Suprapubic skin (tissue), 2 donors: ENCODE data around the gene ETS1.

ENCODE experiments used
- EP300 ChIP-seq: sonication (generic); formaldehyde crosslinking; IDR thresholded peaks from one replicate; pipeline ENCODE4 v1.6.1; 2017; ENCODE audit warnings: antibody characterized with exemption
- POLR2A ChIP-seq, 2 donors: fragments of 450-650 bp; IDR thresholded peaks; one replicate each; pipeline ENCODE4 v1.6.1; 2017; ENCODE audit warnings: antibody characterized with exemption in 2 of 2, mild to moderate bottlenecking in 2 of 2, moderate library complexity in 2 of 2

DNA sequence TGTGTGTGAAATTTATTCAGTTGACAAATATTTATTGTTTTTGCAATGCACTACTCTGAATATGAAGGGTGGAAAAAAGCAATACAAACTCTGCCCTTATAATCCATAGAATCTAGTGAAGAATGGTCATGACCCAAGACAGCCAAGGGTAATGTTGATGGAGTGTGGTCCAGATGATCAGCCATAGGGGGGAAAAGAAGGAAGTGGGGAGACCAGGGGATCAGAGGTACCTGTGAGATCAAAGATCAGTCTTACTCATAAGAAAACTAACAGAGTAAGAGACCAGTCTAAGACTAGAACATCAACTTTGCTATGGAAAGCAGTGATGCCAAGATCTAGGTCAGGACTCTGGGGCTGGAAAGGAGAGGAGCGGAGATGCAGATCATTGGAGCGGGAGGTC lies 47.0 kb upstream of the ETS1 start:
- TF ChIP-seq POLR2A (IDR thresholded peaks at IDR 0.05) = no peak
- no peak for TF ChIP-seq EP300
